Kidney epithelial cell (primary cell): ENCODE measurements around the gene RMC1. TPM values are rescaled to one million over a fixed set of nuclear protein-coding genes. Genes with fewer than 3 reads are reported as not detected.

Source experiments
- DNase-seq: peaks from one replicate; pipeline ENCODE4 v3.0.0-alpha.2; 2010; ENCODE audit warnings: low read depth
- H3K27me3 ChIP-seq: 2 replicates; pipeline ENCODE4 v1.6.0; 2011; ENCODE audit warnings: low read length; ENCODE audit not compliant: control insufficient read depth, insufficient read depth
- H3K36me3 ChIP-seq: 2 replicates; pipeline ENCODE4 v1.5.1; 2011; ENCODE audit warnings: low read length; ENCODE audit not compliant: control insufficient read depth, insufficient read depth
- H3K4me3 ChIP-seq: 2 replicates; pipeline ENCODE4 v1.5.1; 2011; ENCODE audit warnings: low read depth, mild to moderate bottlenecking, control low read depth, low read length
- total RNA-seq: library from RNA; depleted of rRNA; stranded (reverse); fragments of >200 nt; gene quantifications from 2 replicates; pipeline ENCODE4 v1.2.3, GENCODE V29; 2015
- TF ChIP-seq, protein P1 (sequence below): IDR thresholded peaks from 2 replicates; pipeline ENCODE4 v1.5.1; 2011; ENCODE audit warnings: mild to moderate bottlenecking, moderate library complexity, low read length, control low read depth, inconsistent platforms; ENCODE audit not compliant: insufficient read depth, poor library complexity, severe bottlenecking

RMC1 gene
- total RNA-seq, 1 donor from 2014 or later: 32.8 TPM

DNA sequence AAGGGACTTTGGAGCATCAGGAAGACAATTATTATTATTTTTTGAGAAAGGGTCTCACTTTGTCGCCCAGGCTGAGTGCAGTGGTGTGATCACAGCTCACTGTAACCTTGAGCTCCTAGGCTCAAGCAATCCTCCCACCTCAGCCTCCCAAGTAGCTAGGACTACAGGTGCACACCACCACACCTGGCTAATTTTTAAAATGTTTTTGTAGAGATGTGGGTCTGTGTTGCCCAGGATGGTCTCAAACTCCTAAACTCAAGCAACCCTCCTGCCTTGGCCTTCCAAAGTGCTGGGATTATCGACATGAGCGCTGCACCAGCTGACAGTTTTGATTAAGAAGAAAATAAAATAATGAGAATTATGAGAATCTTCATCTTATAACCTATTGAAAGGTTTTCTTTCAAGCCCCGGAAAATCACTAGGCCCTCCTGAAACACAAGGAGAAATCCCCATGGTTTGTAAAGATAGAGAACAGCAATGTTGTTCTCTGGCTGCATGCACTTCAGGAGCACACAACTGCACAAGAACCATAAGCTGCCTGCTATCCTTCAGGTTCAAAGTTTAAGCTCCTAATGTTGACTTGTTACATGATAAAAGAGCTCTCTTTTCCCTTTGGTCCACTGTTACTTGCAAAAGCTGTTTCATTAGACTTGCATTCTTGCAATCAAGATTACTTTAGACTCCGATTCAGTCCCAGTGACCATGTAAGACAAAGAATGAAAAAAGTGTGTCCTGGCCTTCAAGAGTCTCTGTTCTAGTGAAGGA lies 66.2 kb downstream of the RMC1 start:
- H3K36me3 ChIP-seq: no peaks in the 10 kb centered on the region
- no peak overlapping the region for H3K4me3 ChIP-seq
- no peaks in the 10 kb centered on the region for H3K27me3 ChIP-seq
- TF ChIP-seq, protein P1, sequence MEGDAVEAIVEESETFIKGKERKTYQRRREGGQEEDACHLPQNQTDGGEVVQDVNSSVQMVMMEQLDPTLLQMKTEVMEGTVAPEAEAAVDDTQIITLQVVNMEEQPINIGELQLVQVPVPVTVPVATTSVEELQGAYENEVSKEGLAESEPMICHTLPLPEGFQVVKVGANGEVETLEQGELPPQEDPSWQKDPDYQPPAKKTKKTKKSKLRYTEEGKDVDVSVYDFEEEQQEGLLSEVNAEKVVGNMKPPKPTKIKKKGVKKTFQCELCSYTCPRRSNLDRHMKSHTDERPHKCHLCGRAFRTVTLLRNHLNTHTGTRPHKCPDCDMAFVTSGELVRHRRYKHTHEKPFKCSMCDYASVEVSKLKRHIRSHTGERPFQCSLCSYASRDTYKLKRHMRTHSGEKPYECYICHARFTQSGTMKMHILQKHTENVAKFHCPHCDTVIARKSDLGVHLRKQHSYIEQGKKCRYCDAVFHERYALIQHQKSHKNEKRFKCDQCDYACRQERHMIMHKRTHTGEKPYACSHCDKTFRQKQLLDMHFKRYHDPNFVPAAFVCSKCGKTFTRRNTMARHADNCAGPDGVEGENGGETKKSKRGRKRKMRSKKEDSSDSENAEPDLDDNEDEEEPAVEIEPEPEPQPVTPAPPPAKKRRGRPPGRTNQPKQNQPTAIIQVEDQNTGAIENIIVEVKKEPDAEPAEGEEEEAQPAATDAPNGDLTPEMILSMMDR: no peak
- DNase-seq: no peak

- no peaks in the 10 kb centered on the region for H3K27me3 ChIP-seq
- DNase-seq: no peak
- H3K4me3 ChIP-seq: no peak overlapping the region
- TF ChIP-seq, protein P1: no peak
- no peaks in the 10 kb centered on the region for H3K36me3 ChIP-seq
Measured at GRCh38 chr18:23570912-23571504, 67.7 kb downstream of the RMC1 start.

- Histone ChIP-seq H3K4me3 (no peak overlapping the region), H3K36me3 (no peaks in the 10 kb centered on the region), H3K27me3 (no peaks in the 10 kb centered on the region)
- no peak for DNase-seq
- TF ChIP-seq, protein P1: no peak
Measured at GRCh38 chr18:23572012-23572411, 68.7 kb downstream of the RMC1 start.

DNA sequence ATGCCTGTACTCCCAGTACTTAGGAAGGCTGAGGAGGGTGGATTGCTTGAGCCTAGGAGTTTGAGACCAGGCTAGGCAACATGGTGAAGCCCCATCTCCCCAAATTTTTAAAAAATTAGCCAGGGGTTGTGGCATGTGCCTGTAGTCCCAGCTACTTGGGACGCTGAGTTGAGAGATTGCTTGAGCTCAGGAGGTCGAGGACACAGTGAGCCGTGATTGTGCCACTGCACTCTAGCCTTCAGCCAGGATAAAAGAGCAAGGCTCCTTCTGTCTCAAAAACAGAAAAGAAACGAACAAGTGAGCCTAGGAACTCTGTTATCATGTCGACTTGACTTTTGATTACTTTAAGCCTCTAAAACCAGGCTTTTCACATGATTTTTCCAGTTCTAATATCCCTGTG lies 69.3 kb downstream of the RMC1 start:
- Histone ChIP-seq H3K27me3 (no peaks in the 10 kb centered on the region), H3K4me3 (no peak overlapping the region), H3K36me3 (no peaks in the 10 kb centered on the region)
- TF ChIP-seq, protein P1: no peak
- no peak for DNase-seq

DNA sequence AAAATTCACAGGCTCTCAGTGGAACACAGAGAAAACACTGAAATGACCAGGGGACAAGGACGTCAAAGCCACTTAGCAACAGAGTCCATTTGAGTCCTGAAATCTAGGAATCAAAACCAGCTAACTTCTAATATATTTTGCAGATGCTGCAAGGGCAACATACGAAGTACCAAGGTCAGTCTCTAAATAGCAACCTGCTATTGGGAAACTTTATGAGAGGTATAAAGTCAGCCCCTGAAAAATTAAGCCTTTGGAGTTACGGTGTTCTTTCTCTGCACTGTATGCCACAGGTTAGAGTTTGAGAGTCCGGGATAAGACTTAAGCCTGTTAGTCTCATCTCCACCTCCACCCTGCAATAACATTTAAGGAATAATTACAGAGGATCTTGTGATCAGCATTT lies 69.7 kb downstream of the RMC1 start:
- DNase-seq: no peak
- Histone ChIP-seq H3K4me3 (no peak overlapping the region), H3K27me3 (no peaks in the 10 kb centered on the region), H3K36me3 (no peaks in the 10 kb centered on the region)
- TF ChIP-seq, protein P1: no peak
